Aorta (tissue), 5 donors: ENCODE results near the gene WDR59. TPM values are rescaled to one million over a fixed set of nuclear protein-coding genes. Genes with fewer than 3 reads are reported as not detected.
"Not testable (repeated sequence)": the region's sequence is repeated elsewhere in the genome, so short reads cannot be mapped to it uniquely, and the experiment has no call there.

ENCODE experiments used
- ATAC-seq: fragments of 200-7000 bp; cut with Tn5 transposase; one replicate; pipeline ENCODE4 v1.9.1; 2022; ENCODE audit warnings: moderate library complexity; ENCODE audit not compliant: low FRiP score
- DNase-seq, 2 donors: peaks; one replicate each; pipeline ENCODE4 v3.0.0-alpha.2; 2020
- H3K27ac ChIP-seq, 2 donors: one replicate each; pipeline ENCODE4 v1.5.1; 2013; ENCODE audit warnings: low read length in 2 of 2, mild to moderate bottlenecking in 2 of 2, moderate library complexity in 2 of 2, control low read depth in 1 of 2, inconsistent platforms in 1 of 2, low read depth in 1 of 2
- H3K27me3 ChIP-seq, 2 donors: one replicate each; pipeline ENCODE4 v1.6.1; 2013; ENCODE audit warnings: control low read depth in 1 of 2, low read length in 1 of 2, mild to moderate bottlenecking in 1 of 2, moderate library complexity in 1 of 2; ENCODE audit not compliant: insufficient read depth in 2 of 2, control insufficient read depth in 1 of 2
- H3K36me3 ChIP-seq, 2 donors: one replicate each; pipeline ENCODE4 v1.6.1; 2013; ENCODE audit warnings: control low read depth in 1 of 2, low read length in 1 of 2, mild to moderate bottlenecking in 1 of 2; ENCODE audit not compliant: insufficient read depth in 2 of 2, control insufficient read depth in 1 of 2
- H3K4me1 ChIP-seq, 2 donors: one replicate each; pipeline ENCODE4 v1.6.1; 2013; ENCODE audit warnings: low read length in 2 of 2, control low read depth in 1 of 2, mild to moderate bottlenecking in 1 of 2, moderate library complexity in 1 of 2; ENCODE audit not compliant: insufficient read depth in 2 of 2, control insufficient read depth in 1 of 2
- H3K4me3 ChIP-seq, 2 donors: one replicate each; pipeline ENCODE4 v1.5.1; 2013; ENCODE audit warnings: low read length in 2 of 2, control low read depth in 1 of 2, mild to moderate bottlenecking in 1 of 2
- H3K9me3 ChIP-seq: one replicate; pipeline ENCODE4 v1.6.1; 2013; ENCODE audit warnings: mild to moderate bottlenecking, low read length; ENCODE audit not compliant: control insufficient read depth
- WGBS, 2 donors: extraction: QIAGEN DNeasy Blood & Tissue Kit; methylation state at CpG; one replicate each; pipeline ENCODE4 v1.1.7; 2013; 5-methylcytosine and 5-hydroxymethylcytosine counted together
- intact Hi-C, 2 donors: fragments of 100-400 bp; cut with DNase I; formaldehyde crosslinking; loops; one replicate each; pipeline versions ENCODE4 v1.14.2 to v1.15.0; 2022
- polyA plus RNA-seq, 2 donors: library from polyadenylated mRNA; stranded (reverse); fragments of 200-250 nt; gene quantifications; one replicate each; pipeline ENCODE4 v1.2.3, GENCODE V29; 2013
- total RNA-seq, 2 donors: library from RNA; stranded (reverse); fragmentation: NEBNext Ultra II Directional; extraction: Animal tissue kit (Norgen Biotek cat#: 25700); gene quantifications; one replicate each; pipeline ENCODE4 v1.2.1, GENCODE V29; 2021
- donor health status: healthy with polysubstance abuse.
- donor health status: Bipolar disorder and iron deficiency.
- donor health status: DM: no; HTN: no; CAD: no.
- donor health status: DM: no; HTN: no; CAD: no.
- donor health status: DM: yes; HTN: yes; CAD: no.

The WDR59 gene
- total and polyA plus RNA-seq, 4 donors = 12.8 to 78.1 (median 48.3) TPM

DNA sequence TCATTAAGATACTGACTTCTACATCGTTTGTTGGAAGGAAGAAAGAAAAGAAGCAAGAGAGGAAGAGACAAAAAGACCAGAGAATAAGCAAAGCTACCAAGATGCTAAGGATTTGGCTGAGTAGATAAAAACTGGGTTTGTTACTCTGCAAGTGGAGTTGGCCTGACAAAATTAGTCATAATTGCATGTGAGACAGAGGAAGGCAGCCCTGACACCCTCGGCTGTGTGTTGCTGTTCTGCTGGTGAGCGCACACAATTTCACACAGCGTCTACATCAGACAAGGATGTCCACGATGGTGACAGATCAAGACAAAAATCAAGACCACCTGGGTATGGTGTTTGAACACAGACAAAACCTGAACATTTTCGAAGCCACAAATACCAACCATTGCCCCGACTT, 134.9 kb downstream of the WDR59 start:
- ATAC-seq (no peak), DNase-seq (no peak)
- H3K4me1 ChIP-seq = no peaks in the 10 kb centered on the region
- WGBS, 2 donors = 71 to 75% methylated on average over 7 of the region's 7 CpGs
- H3K36me3 ChIP-seq = no peaks in the 10 kb centered on the region
- H3K27ac ChIP-seq = no peak overlapping the region
- H3K27me3 ChIP-seq = no peaks in the 10 kb centered on the region
- no peak overlapping the region for H3K4me3 ChIP-seq
- intact Hi-C loops = no loop called here
- H3K9me3 ChIP-seq = no peaks in the 10 kb centered on the region

GRCh38 chr16:74847202-74847601, 137.7 kb downstream of the WDR59 start:
- 94 to 98% methylated on average over 1 of the region's 1 CpG for WGBS, 2 donors
- intact Hi-C loops = no loop called here
- H3K4me1 ChIP-seq = no peaks in the 10 kb centered on the region
- DNase-seq (no peak), ATAC-seq (no peak)
- no peaks in the 10 kb centered on the region for H3K36me3 ChIP-seq
- no peak overlapping the region for H3K27ac ChIP-seq
- no peaks in the 10 kb centered on the region for H3K27me3 ChIP-seq
- H3K9me3 ChIP-seq = no peaks in the 10 kb centered on the region
- no peak overlapping the region for H3K4me3 ChIP-seq

- no peak for DNase-seq
- no peaks in the 10 kb centered on the region for H3K27me3 ChIP-seq
- 87 to 89% methylated on average over 4 of the region's 4 CpGs for WGBS, 2 donors
- H3K36me3 ChIP-seq = no peaks in the 10 kb centered on the region
- no peak for ATAC-seq
- intact Hi-C loops = no loop called here
- no peak overlapping the region for H3K27ac ChIP-seq
- H3K4me1 ChIP-seq = no peaks in the 10 kb centered on the region
- no peak overlapping the region for H3K4me3 ChIP-seq
- no peaks in the 10 kb centered on the region for H3K9me3 ChIP-seq
These were observed 138.2 kb downstream of the WDR59 start for GRCh38 chr16:74846714-74847113.

GRCh38 chr16:74844041-74844980, 140.6 kb downstream of the WDR59 start:
- Histone ChIP-seq H3K27ac (no peak overlapping the region), H3K36me3 (no peaks in the 10 kb centered on the region), H3K4me1 (no peaks in the 10 kb centered on the region), H3K27me3 (no peaks in the 10 kb centered on the region), H3K9me3 (no peaks in the 10 kb centered on the region), H3K4me3 (no peak overlapping the region)
- 66 to 69% methylated on average over 18 to 20 of the region's 20 CpGs for WGBS, 2 donors
- intact Hi-C loops = no loop called here
- ATAC-seq (no peak), DNase-seq (no peak)

DNA sequence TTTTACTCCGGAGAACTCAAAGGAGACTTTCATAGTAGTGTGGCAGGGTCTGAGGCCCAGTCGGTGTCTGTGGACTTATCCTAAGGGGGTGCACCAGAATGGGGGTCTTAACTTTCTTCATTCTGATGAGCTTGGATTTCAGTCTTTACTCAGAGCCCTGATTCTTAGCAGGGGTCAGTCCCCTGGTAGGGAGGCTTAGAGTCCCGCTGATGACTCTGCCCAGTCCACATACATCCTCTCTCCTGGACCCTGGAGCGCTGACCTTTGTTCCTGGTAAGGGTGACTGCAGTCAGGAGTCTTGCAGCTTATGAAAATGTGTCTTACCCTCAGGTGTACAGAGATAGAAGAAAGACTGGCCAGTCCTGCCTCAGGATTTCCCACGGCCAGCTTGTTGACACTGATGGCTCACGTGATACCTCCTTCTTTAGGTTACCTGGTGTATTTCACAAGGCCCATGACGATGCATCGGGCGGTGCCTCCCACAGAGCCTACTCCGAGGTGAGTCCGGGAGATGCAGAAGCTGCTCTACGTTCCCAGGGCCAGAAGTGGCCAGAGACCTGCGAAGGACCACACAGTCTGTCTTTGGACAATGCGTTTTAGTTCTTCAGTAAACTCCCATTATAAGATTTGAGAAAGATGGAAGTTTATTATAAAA, 141.4 kb downstream of the WDR59 start:
- ATAC-seq, H3K4me1 ChIP-seq, intact Hi-C loops, H3K36me3 ChIP-seq, H3K9me3 ChIP-seq, H3K27me3 ChIP-seq, H3K27ac ChIP-seq, H3K4me3 ChIP-seq, DNase-seq: not testable (repeated sequence)
- WGBS, 2 donors = 87 to 90% methylated on average over 14 of the region's 14 CpGs

- H3K36me3 ChIP-seq = no peaks in the 10 kb centered on the region
- no peak overlapping the region for H3K27ac ChIP-seq
- H3K4me1 ChIP-seq = peaks cover 0 to 1% of the 10 kb centered on the region in 2 donors
- no peaks in the 10 kb centered on the region for H3K9me3 ChIP-seq
- ATAC-seq = no peak
- 30 to 42% methylated on average over 6 of the region's 6 CpGs for WGBS, 2 donors
- intact Hi-C loops = no loop called here
- no peak overlapping the region for H3K4me3 ChIP-seq
- no peaks in the 10 kb centered on the region for H3K27me3 ChIP-seq
- no peak for DNase-seq
These were observed 142.5 kb downstream of the WDR59 start for GRCh38 chr16:74842413-74842812.

GRCh38 chr16:74841904-74842303, 143.0 kb downstream of the WDR59 start:
- H3K27me3 ChIP-seq = no peaks in the 10 kb centered on the region
- H3K36me3 ChIP-seq = no peaks in the 10 kb centered on the region
- intact Hi-C loops = no loop called here
- ATAC-seq (no peak), DNase-seq (no peak)
- WGBS, 2 donors = 46% methylated on average over 3 of the region's 3 CpGs
- peaks cover 0 to 1% of the 10 kb centered on the region in 2 donors for H3K4me1 ChIP-seq
- no peaks in the 10 kb centered on the region for H3K9me3 ChIP-seq
- no peak overlapping the region for H3K27ac ChIP-seq
- H3K4me3 ChIP-seq = no peak overlapping the region

DNA sequence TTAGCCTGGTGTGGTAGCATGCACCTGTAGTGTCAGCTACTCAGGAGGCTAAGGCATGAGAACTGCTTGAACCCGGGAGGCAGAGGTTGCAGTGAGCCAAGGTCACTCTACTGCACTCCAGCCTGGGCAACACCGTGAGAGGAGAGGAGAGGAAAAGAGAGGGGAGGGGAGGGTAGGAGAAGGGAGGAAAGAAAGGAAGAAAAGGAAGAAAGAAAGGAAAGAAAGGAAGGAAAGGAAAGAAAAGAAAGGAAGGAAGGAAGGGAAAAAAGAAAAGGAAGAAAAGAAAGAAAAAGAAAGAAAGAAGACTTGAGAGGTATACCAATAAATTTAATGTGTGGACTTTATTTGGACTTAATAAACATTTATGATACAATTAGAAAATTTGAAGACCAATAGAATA, 143.5 kb downstream of the WDR59 start:
- Histone ChIP-seq H3K27me3 (no peaks in the 10 kb centered on the region), H3K27ac (no peak overlapping the region), H3K36me3 (no peaks in the 10 kb centered on the region), H3K4me1 (peaks cover 0 to 1% of the 10 kb centered on the region in 2 donors), H3K9me3 (no peaks in the 10 kb centered on the region), H3K4me3 (no peak overlapping the region)
- WGBS, 2 donors = 68 to 80% methylated on average over 2 of the region's 2 CpGs
- DNase-seq (no peak), ATAC-seq (no peak)
- intact Hi-C loops = no loop called here

- no peaks in the 10 kb centered on the region for H3K9me3 ChIP-seq
- H3K4me1 ChIP-seq = peaks cover 0 to 1% of the 10 kb centered on the region in 2 donors
- H3K27ac ChIP-seq = no peak overlapping the region
- ATAC-seq (no peak), DNase-seq (no peak)
- intact Hi-C loops = no loop called here
- no peaks in the 10 kb centered on the region for H3K27me3 ChIP-seq
- WGBS, 2 donors = 66 to 70% methylated on average over 4 of the region's 4 CpGs
- no peaks in the 10 kb centered on the region for H3K36me3 ChIP-seq
- no peak overlapping the region for H3K4me3 ChIP-seq
These were observed 147.9 kb downstream of the WDR59 start for GRCh38 chr16:74837056-74837455.
